WTC11 (cell line): Measurements from ENCODE around the gene PCGF2.

Experiments used
- JUN ChIP-seq: sonication (generic); formaldehyde crosslinking; IDR thresholded peaks from 2 replicates; pipeline ENCODE4 v1.8.0; 2023; ENCODE audit warnings: mild to moderate bottlenecking, missing genetic modification reagents
- TF ChIP-seq, protein P1 (sequence below): sonication (generic); formaldehyde crosslinking; IDR thresholded peaks from 2 replicates; pipeline ENCODE4 v1.8.1; 2022; ENCODE audit warnings: mild to moderate bottlenecking, missing genetic modification reagents, moderate library complexity, borderline replicate concordance

GRCh38 chr17:38702166-38702915, 45.8 kb downstream of the PCGF2 start:
- no peak for TF ChIP-seq JUN (CRISPR knock-in tag)
- TF ChIP-seq, protein P1, sequence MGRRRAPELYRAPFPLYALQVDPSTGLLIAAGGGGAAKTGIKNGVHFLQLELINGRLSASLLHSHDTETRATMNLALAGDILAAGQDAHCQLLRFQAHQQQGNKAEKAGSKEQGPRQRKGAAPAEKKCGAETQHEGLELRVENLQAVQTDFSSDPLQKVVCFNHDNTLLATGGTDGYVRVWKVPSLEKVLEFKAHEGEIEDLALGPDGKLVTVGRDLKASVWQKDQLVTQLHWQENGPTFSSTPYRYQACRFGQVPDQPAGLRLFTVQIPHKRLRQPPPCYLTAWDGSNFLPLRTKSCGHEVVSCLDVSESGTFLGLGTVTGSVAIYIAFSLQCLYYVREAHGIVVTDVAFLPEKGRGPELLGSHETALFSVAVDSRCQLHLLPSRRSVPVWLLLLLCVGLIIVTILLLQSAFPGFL (CRISPR knock-in tag): no peak
